Raji (cell line): Measurements from ENCODE around the gene BTN1A1.
A peak's percentile ranks its signal among the peaks of the same experiment; 100 is the strongest.

Source experiments
- POLR2A ChIP-seq: IDR thresholded peaks from 2 replicates; pipeline ENCODE4 v1.6.1; 2011; ENCODE audit warnings: low read depth, low read length, control low read depth; ENCODE audit not compliant: insufficient read depth

The BTN1A1 gene

GRCh38 chr6:26539071-26539615 lies 39.0 kb downstream of the BTN1A1 start:
- no peak for TF ChIP-seq POLR2A

- no peak for TF ChIP-seq POLR2A
Measured at GRCh38 chr6:26541579-26541978, 41.5 kb downstream of the BTN1A1 start.

GRCh38 chr6:26543953-26544352 lies 43.9 kb downstream of the BTN1A1 start:
- TF ChIP-seq POLR2A, result no peak

- no peak for TF ChIP-seq POLR2A
Measured at GRCh38 chr6:26544473-26544872, 44.4 kb downstream of the BTN1A1 start.

GRCh38 chr6:26545627-26546026 lies 45.5 kb downstream of the BTN1A1 start:
- no peak for TF ChIP-seq POLR2A

GRCh38 chr6:26550250-26550993 lies 50.3 kb downstream of the BTN1A1 start:
- peak; percentile 46; the same call in 1 of the 2 replicates for TF ChIP-seq POLR2A

GRCh38 chr6:26552205-26552604 lies 52.1 kb downstream of the BTN1A1 start:
- TF ChIP-seq POLR2A, result no peak

GRCh38 chr6:26552640-26553188 lies 52.6 kb downstream of the BTN1A1 start:
- TF ChIP-seq POLR2A, result no peak

- no peak for TF ChIP-seq POLR2A
Measured at GRCh38 chr6:26553264-26553634, 53.1 kb downstream of the BTN1A1 start.

- TF ChIP-seq POLR2A, result no peak
Measured at GRCh38 chr6:26553635-26554446, 53.7 kb downstream of the BTN1A1 start.

- TF ChIP-seq POLR2A, result no peak
Measured at GRCh38 chr6:26554447-26554696, 54.3 kb downstream of the BTN1A1 start.

- peak; percentile 45; the same call in 1 of the 2 replicates for TF ChIP-seq POLR2A
Measured at GRCh38 chr6:26554697-26555504, 54.8 kb downstream of the BTN1A1 start.

- TF ChIP-seq POLR2A, result no peak
Measured at GRCh38 chr6:26555505-26556262, 55.6 kb downstream of the BTN1A1 start.

- TF ChIP-seq POLR2A, result no peak
Measured at GRCh38 chr6:26556263-26557070, 56.4 kb downstream of the BTN1A1 start.
